CD4-positive, CD25-positive, alpha-beta regulatory T cell (primary cell): ENCODE data around the gene TAF6L. TPM values are rescaled to one million over a fixed set of nuclear protein-coding genes. Genes with fewer than 3 reads are reported as not detected.

Experiments used
- ATAC-seq, 2 donors: fragments of 150-1000 bp; cut with Tn5 transposase; one replicate each; pipeline ENCODE4 v1.10.0; 2021; ENCODE audit warnings: low read depth in 2 of 2, moderate number of reproducible peaks in 2 of 2, moderate library complexity in 1 of 2
- DNase-seq, 3 donors: peaks; one replicate each; pipeline versions ENCODE4 v3.0.0 to v3.0.0-alpha.2; 2012 to 2022; ENCODE audit warnings: mixed read lengths in 1 of 3
- H3K27ac ChIP-seq: one replicate; pipeline ENCODE4 v1.7.0; 2013; ENCODE audit warnings: mild to moderate bottlenecking, low read length; ENCODE audit not compliant: insufficient read depth, poor library complexity, severe bottlenecking
- H3K27me3 ChIP-seq: one replicate; pipeline ENCODE4 v1.7.0; 2013; ENCODE audit warnings: low read length; ENCODE audit not compliant: control insufficient read depth, insufficient read depth
- H3K36me3 ChIP-seq: one replicate; pipeline ENCODE4 v1.7.0; 2013; ENCODE audit warnings: mild to moderate bottlenecking, low read length, moderate library complexity; ENCODE audit not compliant: control insufficient read depth, insufficient read depth
- H3K4me1 ChIP-seq: 2 replicates; pipeline ENCODE4 v1.7.0; 2013; ENCODE audit warnings: mild to moderate bottlenecking, low read length; ENCODE audit not compliant: insufficient read depth, control insufficient read depth, poor library complexity, severe bottlenecking
- H3K4me3 ChIP-seq: one replicate; pipeline ENCODE4 v1.7.0; 2013; ENCODE audit warnings: low read depth, mild to moderate bottlenecking, low read length, moderate library complexity
- H3K9me3 ChIP-seq, 2 experiments: 1 replicate in 1 of 2; 2 replicates in 1 of 2; pipeline ENCODE4 v1.7.0; 2013; ENCODE audit warnings: low read length in 2 of 2, mild to moderate bottlenecking in 1 of 2, moderate library complexity in 1 of 2; ENCODE audit not compliant: control insufficient read depth in 2 of 2
- H3K27ac Mint-ChIP-seq, 3 donors: one replicate each; pipeline ENCODE4 v1.8.0; 2020 to 2022; ENCODE audit warnings: mild to moderate bottlenecking in 3 of 3, mixed read lengths in 3 of 3, moderate library complexity in 2 of 3
- H3K27me3 Mint-ChIP-seq: one replicate; pipeline ENCODE4 v1.8.0; 2022; ENCODE audit warnings: mild to moderate bottlenecking, mixed read lengths
- H3K36me3 Mint-ChIP-seq: one replicate; pipeline ENCODE4 v1.8.0; 2020; ENCODE audit warnings: mixed read lengths
- H3K4me1 Mint-ChIP-seq, 4 donors: one replicate each; pipeline ENCODE4 v1.8.0; 2020 to 2022; ENCODE audit warnings: mixed read lengths in 4 of 4, mild to moderate bottlenecking in 1 of 4
- H3K4me3 Mint-ChIP-seq, 4 donors: one replicate each; pipeline ENCODE4 v1.8.0; 2020 to 2022; ENCODE audit warnings: mild to moderate bottlenecking in 4 of 4, mixed read lengths in 4 of 4, moderate library complexity in 3 of 4
- H3K9me3 Mint-ChIP-seq, 7 donors: one replicate each; pipeline ENCODE4 v1.8.0; 2020 to 2022; ENCODE audit warnings: mixed read lengths in 7 of 7, mild to moderate bottlenecking in 3 of 7, moderate library complexity in 2 of 7
- polyA plus RNA-seq, 4 donors: library from polyadenylated mRNA; unstranded; fragments of 300-500 nt; fragmentation: Illumina TruSeq; gene quantifications; one replicate each; pipeline ENCODE4 v1.2.3, GENCODE V29; 2021
- total RNA-seq: library from RNA; stranded (reverse); gene quantifications from one replicate; pipeline ENCODE4 v1.2.3, GENCODE V29; 2022

Gene TAF6L
- total RNA-seq (13.1 TPM), polyA plus RNA-seq (1 to 10 TPM; 5.8 to 9.5 (median 7.5) TPM)

- H3K36me3 Mint-ChIP-seq: peaks cover 14% of the 10 kb centered on the region
- peaks cover 15% of the 10 kb centered on the region for H3K4me1 ChIP-seq
- DNase-seq: peak; percentile 84 to 95 (median 92)
- H3K27me3 ChIP-seq: no peaks in the 10 kb centered on the region
- H3K4me1 Mint-ChIP-seq: peaks cover 6 to 30% (median 17%) of the 10 kb centered on the region in 4 donors
- no peaks in the 10 kb centered on the region for H3K27me3 Mint-ChIP-seq
- peak within 1 kb of the TSS; percentile 93 for H3K4me3 ChIP-seq
- H3K9me3 Mint-ChIP-seq: no peaks in the 10 kb centered on the region
- peak within 1 kb of the TSS; percentile 92 for H3K27ac ChIP-seq
- no peaks in the 10 kb centered on the region for H3K9me3 ChIP-seq
- H3K36me3 ChIP-seq: peaks cover 15% of the 10 kb centered on the region
- H3K4me3 Mint-ChIP-seq: peak within 1 kb of the TSS; percentile 88 to 97 (median 94)
- ATAC-seq: peak; percentile 81
- peak within 1 kb of the TSS; percentile 90 to 97 (median 95) for H3K27ac Mint-ChIP-seq
Measured at GRCh38 chr11:62771144-62772021, at the start of gene TAF6L. Gene TAF6L, plus strand, starts transcription at chr11:62771396. Its CDS starts 4,388 bp downstream, at chr11:62775784.

- Mint-ChIP-seq H3K27ac (peak overlapping the region in 2 of 3 donors; percentile 46 to 80), H3K36me3 (peaks cover 51% of the 10 kb centered on the region), H3K4me1 (peaks cover 34 to 74% (median 54%) of the 10 kb centered on the region in 4 donors), H3K27me3 (no peaks in the 10 kb centered on the region), H3K9me3 (no peaks in the 10 kb centered on the region), H3K4me3 (peak overlapping the region in 2 of 4 donors; percentile 16 to 81)
- Histone ChIP-seq H3K4me1 (peaks cover 37% of the 10 kb centered on the region), H3K9me3 (no peaks in the 10 kb centered on the region), H3K4me3 (no peak overlapping the region), H3K27ac (peak overlapping the region; percentile 31), H3K27me3 (no peaks in the 10 kb centered on the region), H3K36me3 (peaks cover 71% of the 10 kb centered on the region)
- ATAC-seq (no peak), DNase-seq (no peak)
Measured at GRCh38 chr11:62721994-62722393, 49.2 kb upstream of the TAF6L start.

GRCh38 chr11:62724171-62724570 is 47.0 kb upstream of the TAF6L start:
- H3K4me3 ChIP-seq: peak overlapping the region; percentile 90
- Mint-ChIP-seq H3K36me3 (peaks cover 46% of the 10 kb centered on the region), H3K4me1 (peaks cover 29 to 71% (median 47%) of the 10 kb centered on the region in 4 donors), H3K4me3 (peak overlapping the region; percentile 94 to 96 (median 96)), H3K27ac (peak overlapping the region; percentile 57 to 84 (median 82)), H3K9me3 (peaks cover 0 to 1% (median 0%) of the 10 kb centered on the region in 7 donors), H3K27me3 (peaks cover 13% of the 10 kb centered on the region)
- no peaks in the 10 kb centered on the region for H3K27me3 ChIP-seq
- no peak overlapping the region for H3K27ac ChIP-seq
- peaks cover 33% of the 10 kb centered on the region for H3K4me1 ChIP-seq
- peaks cover 51% of the 10 kb centered on the region for H3K36me3 ChIP-seq
- ATAC-seq: no peak
- no peak for DNase-seq
- no peaks in the 10 kb centered on the region for H3K9me3 ChIP-seq

- H3K27ac ChIP-seq: peak overlapping the region; percentile 97
- Mint-ChIP-seq H3K9me3 (peaks cover 0 to 1% (median 0%) of the 10 kb centered on the region in 7 donors), H3K4me1 (peaks cover 29 to 70% (median 42%) of the 10 kb centered on the region in 4 donors), H3K4me3 (peak overlapping the region; percentile 94 to 96 (median 96)), H3K27me3 (peaks cover 13% of the 10 kb centered on the region), H3K27ac (peak overlapping the region; percentile 79 to 92 (median 81)), H3K36me3 (peaks cover 37% of the 10 kb centered on the region)
- H3K27me3 ChIP-seq: no peaks in the 10 kb centered on the region
- no peak for ATAC-seq
- peak overlapping the region; percentile 90 for H3K4me3 ChIP-seq
- DNase-seq: no peak
- peaks cover 44% of the 10 kb centered on the region for H3K4me1 ChIP-seq
- H3K9me3 ChIP-seq: no peaks in the 10 kb centered on the region
- H3K36me3 ChIP-seq: peaks cover 37% of the 10 kb centered on the region
Measured at GRCh38 chr11:62725646-62726045, 45.5 kb upstream of the TAF6L start.

DNA sequence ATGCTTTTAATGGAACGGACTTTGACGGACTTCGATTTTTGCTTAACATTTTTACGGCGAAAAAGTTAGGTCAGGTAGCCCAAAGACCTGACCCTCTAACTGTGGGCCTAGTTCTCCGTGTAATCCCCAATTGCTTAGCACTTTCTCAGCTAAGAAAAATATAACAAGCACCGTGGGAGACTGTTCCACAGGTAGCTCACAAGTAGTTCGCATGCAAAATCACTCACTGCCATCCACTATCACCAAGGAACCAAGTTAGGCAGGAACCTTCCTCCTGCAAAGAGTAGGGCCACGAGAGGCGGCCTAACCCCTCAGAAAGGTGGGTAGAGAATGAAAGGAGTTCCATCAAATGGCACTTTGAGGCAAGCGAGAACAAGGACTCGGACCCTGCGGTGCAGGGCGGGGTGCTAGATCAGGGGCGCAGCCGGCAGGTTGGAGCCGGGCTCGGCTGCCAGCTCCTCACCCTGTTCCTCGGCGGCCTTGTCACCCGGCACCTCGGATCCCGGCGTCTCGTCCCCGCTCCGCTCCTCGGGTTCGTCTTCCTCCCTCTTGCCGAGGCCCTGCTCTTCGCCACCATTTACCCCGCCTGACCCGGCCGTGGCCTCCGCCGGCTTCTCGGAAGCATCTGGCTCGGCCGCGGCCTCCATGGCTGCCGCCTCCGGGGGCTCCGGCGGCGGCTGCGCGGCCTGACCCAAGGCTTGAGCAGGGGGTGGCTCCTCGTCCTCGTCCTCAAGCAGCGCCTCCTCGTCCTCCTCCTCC is 44.9 kb upstream of the TAF6L start:
- ATAC-seq: no peak
- H3K27ac ChIP-seq: peak overlapping the region; percentile 97
- Mint-ChIP-seq H3K9me3 (peaks cover 0 to 1% (median 0%) of the 10 kb centered on the region in 7 donors), H3K4me3 (peak overlapping the region; percentile 94 to 96 (median 96)), H3K36me3 (peaks cover 31% of the 10 kb centered on the region), H3K27me3 (peaks cover 13% of the 10 kb centered on the region), H3K27ac (peak overlapping the region; percentile 79 to 92 (median 80)), H3K4me1 (peaks cover 23 to 70% (median 43%) of the 10 kb centered on the region in 4 donors)
- H3K4me3 ChIP-seq: peak overlapping the region; percentile 90
- peaks cover 49% of the 10 kb centered on the region for H3K4me1 ChIP-seq
- no peaks in the 10 kb centered on the region for H3K9me3 ChIP-seq
- H3K27me3 ChIP-seq: no peaks in the 10 kb centered on the region
- H3K36me3 ChIP-seq: peaks cover 34% of the 10 kb centered on the region
- DNase-seq: peak in 1 of 3 donors; percentile 35

DNA sequence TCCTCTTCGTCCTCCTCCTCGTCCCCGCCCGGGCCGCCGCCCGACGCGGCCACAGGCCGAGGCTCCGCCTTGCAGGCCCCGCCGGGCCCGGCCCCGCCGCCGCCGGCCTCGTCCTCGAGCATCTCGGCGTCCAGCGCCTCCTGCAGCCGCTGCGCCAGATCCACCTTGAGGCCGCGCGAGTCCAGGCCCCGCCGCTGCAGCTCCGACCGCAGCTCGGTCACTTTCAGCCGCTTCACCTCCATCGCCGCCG is 44.4 kb upstream of the TAF6L start:
- Histone ChIP-seq H3K36me3 (peaks cover 29% of the 10 kb centered on the region), H3K27me3 (no peaks in the 10 kb centered on the region), H3K4me1 (peaks cover 52% of the 10 kb centered on the region), H3K27ac (peak overlapping the region; percentile 97), H3K4me3 (no peak overlapping the region), H3K9me3 (no peaks in the 10 kb centered on the region)
- ATAC-seq: peak; percentile 1
- DNase-seq: no peak
- peak overlapping the region; percentile 94 to 99 (median 96) for H3K4me3 Mint-ChIP-seq
- H3K9me3 Mint-ChIP-seq: peaks cover 0 to 1% (median 0%) of the 10 kb centered on the region in 7 donors
- H3K36me3 Mint-ChIP-seq: peaks cover 26% of the 10 kb centered on the region
- peak overlapping the region in 2 of 3 donors; percentile 92 to 100 for H3K27ac Mint-ChIP-seq
- peaks cover 13% of the 10 kb centered on the region for H3K27me3 Mint-ChIP-seq
- peaks cover 23 to 68% (median 42%) of the 10 kb centered on the region in 4 donors for H3K4me1 Mint-ChIP-seq

- peaks cover 52% of the 10 kb centered on the region for H3K4me1 ChIP-seq
- peaks cover 23 to 63% (median 38%) of the 10 kb centered on the region in 4 donors for H3K4me1 Mint-ChIP-seq
- ATAC-seq: peak; percentile 81 to 82
Measured at GRCh38 chr11:62727165-62727871, 43.9 kb upstream of the TAF6L start, which contains the start of gene HNRNPUL2. Gene HNRNPUL2, minus strand, starts transcription at chr11:62727457. Its CDS starts 301 bp downstream, at chr11:62727156.

More at GRCh38 chr11:62727165-62727871, 43.9 kb upstream of the TAF6L start, which contains the start of gene HNRNPUL2:
- no peaks in the 10 kb centered on the region for H3K27me3 ChIP-seq
- H3K36me3 Mint-ChIP-seq: peaks cover 22% of the 10 kb centered on the region
- H3K27ac Mint-ChIP-seq: peak within 1 kb of the TSS; percentile 92 to 100 (median 99)
- peaks cover 13% of the 10 kb centered on the region for H3K27me3 Mint-ChIP-seq
- no peaks in the 10 kb centered on the region for H3K9me3 ChIP-seq
- DNase-seq: peak; percentile 99 to 100 (median 100)
- peaks cover 25% of the 10 kb centered on the region for H3K36me3 ChIP-seq
- H3K4me3 Mint-ChIP-seq: peak within 1 kb of the TSS; percentile 94 to 99 (median 96)
- H3K27ac ChIP-seq: peak within 1 kb of the TSS; percentile 97
- H3K9me3 Mint-ChIP-seq: peaks cover 0 to 1% (median 0%) of the 10 kb centered on the region in 7 donors
- H3K4me3 ChIP-seq: peak within 1 kb of the TSS; percentile 99
